GM12878 (cell line): ENCODE results near the gene TEKT4.

Experiments used
- CREB1 ChIP-seq: IDR thresholded peaks from 2 replicates; pipeline ENCODE4 v1.6.1; 2012; ENCODE audit warnings: low read depth, mild to moderate bottlenecking, inconsistent platforms
- EZH2 ChIP-seq: IDR thresholded peaks from 2 replicates; pipeline ENCODE4 v1.6.1; 2012; ENCODE audit warnings: low read depth, mild to moderate bottlenecking, control low read depth, inconsistent platforms, low read length, borderline replicate concordance; ENCODE audit not compliant: control insufficient read depth
- GABPA ChIP-seq: IDR thresholded peaks from 2 replicates; pipeline ENCODE4 v1.6.1; 2014; ENCODE audit warnings: antibody characterized with exemption, low read depth, mild to moderate bottlenecking, inconsistent platforms
- GATAD2B ChIP-seq: fragments of 450-650 bp; conservative IDR thresholded peaks from 2 replicates; pipeline ENCODE4 v1.6.1; 2017; ENCODE audit warnings: low read depth, mild to moderate bottlenecking, moderate library complexity
- KDM1A ChIP-seq: fragments of 200-600 bp; sonication (generic); IDR thresholded peaks from 2 replicates; pipeline ENCODE4 v1.6.1; 2016; ENCODE audit warnings: borderline replicate concordance
- MAX ChIP-seq: IDR thresholded peaks from 2 replicates; pipeline ENCODE4 v1.6.1; 2012; ENCODE audit warnings: low read depth, low read length, improper control_type of control experiment
- MXI1 ChIP-seq: fragments of 150-350 bp; IDR thresholded peaks from 2 replicates; pipeline ENCODE4 v1.6.1; 2011; ENCODE audit warnings: low read depth, mild to moderate bottlenecking, inconsistent platforms, low read length, improper control_type of control experiment
- NFXL1 ChIP-seq: fragments of 450-650 bp; IDR thresholded peaks from 2 replicates; pipeline ENCODE4 v1.6.1; 2017; ENCODE audit warnings: antibody characterized with exemption, mild to moderate bottlenecking, borderline replicate concordance
- RFX5 ChIP-seq: IDR thresholded peaks from 2 replicates; pipeline ENCODE4 v1.6.1; 2011; ENCODE audit warnings: low read depth, low read length, improper control_type of control experiment
- TCF7 ChIP-seq: IDR thresholded peaks from 2 replicates; pipeline ENCODE4 v1.6.1; 2014; ENCODE audit warnings: antibody characterized with exemption, borderline replicate concordance
- USF1 ChIP-seq: IDR thresholded peaks from 2 replicates; pipeline ENCODE4 v1.6.1; 2011; ENCODE audit warnings: borderline replicate concordance, low read depth, mild to moderate bottlenecking, moderate library complexity, mixed read lengths, low read length; ENCODE audit not compliant: insufficient read depth; ENCODE audit errors: extremely low read length
- YY1 ChIP-seq: IDR thresholded peaks from 2 replicates; pipeline ENCODE4 v1.6.1; 2011; ENCODE audit warnings: low read depth, mild to moderate bottlenecking, low read length
- TF ChIP-seq, protein P1 (sequence below): fragments of 450-650 bp; formaldehyde crosslinking; IDR thresholded peaks from 2 replicates; pipeline ENCODE4 v1.4.0; 2020; ENCODE audit warnings: mild to moderate bottlenecking, moderate library complexity
- TF ChIP-seq, protein P2 (sequence below), 3 experiments: IDR thresholded peaks in 2 of 3; conservative IDR thresholded peaks in 1 of 3; 2 replicates each; pipeline ENCODE4 v1.5.1; 2011; ENCODE audit warnings: low read depth in 3 of 3, low read length in 3 of 3, mild to moderate bottlenecking in 3 of 3, control low read depth in 2 of 3, moderate library complexity in 2 of 3, inconsistent platforms in 1 of 3, mixed read lengths in 1 of 3; ENCODE audit not compliant: control insufficient read depth in 2 of 3, insufficient read depth in 1 of 3; ENCODE audit errors: extremely low read depth in 1 of 3

GRCh38 chr2:94872088-94872618, 923 bp downstream of the TEKT4 start:
- TF ChIP-seq, protein P1, sequence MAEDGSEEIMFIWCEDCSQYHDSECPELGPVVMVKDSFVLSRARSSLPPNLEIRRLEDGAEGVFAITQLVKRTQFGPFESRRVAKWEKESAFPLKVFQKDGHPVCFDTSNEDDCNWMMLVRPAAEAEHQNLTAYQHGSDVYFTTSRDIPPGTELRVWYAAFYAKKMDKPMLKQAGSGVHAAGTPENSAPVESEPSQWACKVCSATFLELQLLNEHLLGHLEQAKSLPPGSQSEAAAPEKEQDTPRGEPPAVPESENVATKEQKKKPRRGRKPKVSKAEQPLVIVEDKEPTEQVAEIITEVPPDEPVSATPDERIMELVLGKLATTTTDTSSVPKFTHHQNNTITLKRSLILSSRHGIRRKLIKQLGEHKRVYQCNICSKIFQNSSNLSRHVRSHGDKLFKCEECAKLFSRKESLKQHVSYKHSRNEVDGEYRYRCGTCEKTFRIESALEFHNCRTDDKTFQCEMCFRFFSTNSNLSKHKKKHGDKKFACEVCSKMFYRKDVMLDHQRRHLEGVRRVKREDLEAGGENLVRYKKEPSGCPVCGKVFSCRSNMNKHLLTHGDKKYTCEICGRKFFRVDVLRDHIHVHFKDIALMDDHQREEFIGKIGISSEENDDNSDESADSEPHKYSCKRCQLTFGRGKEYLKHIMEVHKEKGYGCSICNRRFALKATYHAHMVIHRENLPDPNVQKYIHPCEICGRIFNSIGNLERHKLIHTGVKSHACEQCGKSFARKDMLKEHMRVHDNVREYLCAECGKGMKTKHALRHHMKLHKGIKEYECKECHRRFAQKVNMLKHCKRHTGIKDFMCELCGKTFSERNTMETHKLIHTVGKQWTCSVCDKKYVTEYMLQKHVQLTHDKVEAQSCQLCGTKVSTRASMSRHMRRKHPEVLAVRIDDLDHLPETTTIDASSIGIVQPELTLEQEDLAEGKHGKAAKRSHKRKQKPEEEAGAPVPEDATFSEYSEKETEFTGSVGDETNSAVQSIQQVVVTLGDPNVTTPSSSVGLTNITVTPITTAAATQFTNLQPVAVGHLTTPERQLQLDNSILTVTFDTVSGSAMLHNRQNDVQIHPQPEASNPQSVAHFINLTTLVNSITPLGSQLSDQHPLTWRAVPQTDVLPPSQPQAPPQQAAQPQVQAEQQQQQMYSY (CRISPR knock-in tag): no peak
- TF ChIP-seq, protein P2, sequence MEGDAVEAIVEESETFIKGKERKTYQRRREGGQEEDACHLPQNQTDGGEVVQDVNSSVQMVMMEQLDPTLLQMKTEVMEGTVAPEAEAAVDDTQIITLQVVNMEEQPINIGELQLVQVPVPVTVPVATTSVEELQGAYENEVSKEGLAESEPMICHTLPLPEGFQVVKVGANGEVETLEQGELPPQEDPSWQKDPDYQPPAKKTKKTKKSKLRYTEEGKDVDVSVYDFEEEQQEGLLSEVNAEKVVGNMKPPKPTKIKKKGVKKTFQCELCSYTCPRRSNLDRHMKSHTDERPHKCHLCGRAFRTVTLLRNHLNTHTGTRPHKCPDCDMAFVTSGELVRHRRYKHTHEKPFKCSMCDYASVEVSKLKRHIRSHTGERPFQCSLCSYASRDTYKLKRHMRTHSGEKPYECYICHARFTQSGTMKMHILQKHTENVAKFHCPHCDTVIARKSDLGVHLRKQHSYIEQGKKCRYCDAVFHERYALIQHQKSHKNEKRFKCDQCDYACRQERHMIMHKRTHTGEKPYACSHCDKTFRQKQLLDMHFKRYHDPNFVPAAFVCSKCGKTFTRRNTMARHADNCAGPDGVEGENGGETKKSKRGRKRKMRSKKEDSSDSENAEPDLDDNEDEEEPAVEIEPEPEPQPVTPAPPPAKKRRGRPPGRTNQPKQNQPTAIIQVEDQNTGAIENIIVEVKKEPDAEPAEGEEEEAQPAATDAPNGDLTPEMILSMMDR (IDR thresholded peaks at IDR 0.05 in 2 of 3, conservative IDR thresholded peaks at IDR 0.05 in 1 of 3; ENCODE audit: control insufficient read depth in 2 of 3, extremely low read depth in 1 of 3, insufficient read depth in 1 of 3, low read depth in 3 of 3, low read length in 3 of 3): no peak
- TF ChIP-seq RFX5: no peak
- no peak for TF ChIP-seq USF1
- TF ChIP-seq CREB1: no peak
- TF ChIP-seq GABPA: no peak
- no peak for TF ChIP-seq YY1
- no peak for TF ChIP-seq MAX
- no peak for TF ChIP-seq GATAD2B
- TF ChIP-seq NFXL1: no peak
- no peak for TF ChIP-seq MXI1
- no peak for TF ChIP-seq EZH2
- no peak for TF ChIP-seq KDM1A
- TF ChIP-seq TCF7: no peak
